Endothelial cell of umbilical vein (primary cell): ENCODE data around the gene LRP5.

Source experiments
- FOS ChIP-seq: IDR thresholded peaks from 2 replicates; pipeline ENCODE4 v1.6.1; 2011; ENCODE audit warnings: mild to moderate bottlenecking, low read length, moderate library complexity, borderline replicate concordance; ENCODE audit not compliant: insufficient read depth
- GATA2 ChIP-seq: IDR thresholded peaks from 2 replicates; pipeline ENCODE4 v1.7.0; 2011; ENCODE audit warnings: low read depth, mild to moderate bottlenecking, moderate library complexity, mixed read lengths, low read length; ENCODE audit not compliant: insufficient read length, insufficient read depth
- MYC ChIP-seq: IDR thresholded peaks from one replicate; pipeline ENCODE4 v1.6.1; 2011; ENCODE audit warnings: mild to moderate bottlenecking, low read depth, low read length
- POLR2AphosphoS5 ChIP-seq: IDR thresholded peaks from 2 replicates; pipeline ENCODE4 v1.6.1; 2012; ENCODE audit warnings: low read depth, mild to moderate bottlenecking, control low read depth, low read length, moderate library complexity; ENCODE audit not compliant: insufficient read depth
- TF ChIP-seq, protein P1 (sequence below), 2 donors: IDR thresholded peaks; 1 replicate in 1 of 2; 2 replicates in 1 of 2; pipeline ENCODE4 v1.5.1; 2011; ENCODE audit warnings: low read length in 2 of 2, mild to moderate bottlenecking in 2 of 2, moderate library complexity in 2 of 2, control low read depth in 1 of 2, inconsistent platforms in 1 of 2, low read depth in 1 of 2; ENCODE audit not compliant: insufficient read depth in 1 of 2; ENCODE audit errors: extremely low read depth in 1 of 2

DNA sequence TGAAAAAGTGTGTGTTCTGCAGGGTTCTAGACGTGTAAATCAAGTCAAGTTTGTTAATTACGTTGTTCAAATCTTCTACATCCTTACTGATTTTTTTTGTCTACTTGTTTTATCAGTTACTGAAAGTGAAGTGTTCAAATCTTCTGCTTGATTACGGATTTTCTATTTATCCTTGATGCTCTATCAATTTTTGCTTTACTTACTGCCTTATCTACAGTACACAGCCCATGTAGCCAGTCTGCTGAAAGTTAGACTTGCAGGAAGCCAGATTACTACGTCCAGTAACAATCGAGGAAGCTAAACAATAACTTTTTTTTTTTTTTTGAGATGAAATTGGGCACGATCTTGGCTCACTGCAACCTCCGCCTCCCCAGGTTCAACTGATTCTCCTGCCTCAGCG, 25.0 kb upstream of the LRP5 start:
- TF ChIP-seq, protein P1, sequence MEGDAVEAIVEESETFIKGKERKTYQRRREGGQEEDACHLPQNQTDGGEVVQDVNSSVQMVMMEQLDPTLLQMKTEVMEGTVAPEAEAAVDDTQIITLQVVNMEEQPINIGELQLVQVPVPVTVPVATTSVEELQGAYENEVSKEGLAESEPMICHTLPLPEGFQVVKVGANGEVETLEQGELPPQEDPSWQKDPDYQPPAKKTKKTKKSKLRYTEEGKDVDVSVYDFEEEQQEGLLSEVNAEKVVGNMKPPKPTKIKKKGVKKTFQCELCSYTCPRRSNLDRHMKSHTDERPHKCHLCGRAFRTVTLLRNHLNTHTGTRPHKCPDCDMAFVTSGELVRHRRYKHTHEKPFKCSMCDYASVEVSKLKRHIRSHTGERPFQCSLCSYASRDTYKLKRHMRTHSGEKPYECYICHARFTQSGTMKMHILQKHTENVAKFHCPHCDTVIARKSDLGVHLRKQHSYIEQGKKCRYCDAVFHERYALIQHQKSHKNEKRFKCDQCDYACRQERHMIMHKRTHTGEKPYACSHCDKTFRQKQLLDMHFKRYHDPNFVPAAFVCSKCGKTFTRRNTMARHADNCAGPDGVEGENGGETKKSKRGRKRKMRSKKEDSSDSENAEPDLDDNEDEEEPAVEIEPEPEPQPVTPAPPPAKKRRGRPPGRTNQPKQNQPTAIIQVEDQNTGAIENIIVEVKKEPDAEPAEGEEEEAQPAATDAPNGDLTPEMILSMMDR (IDR thresholded peaks at IDR 0.05; ENCODE audit: extremely low read depth in 1 of 2, insufficient read depth in 1 of 2, low read depth in 1 of 2, low read length in 2 of 2): no peak
- no peak for TF ChIP-seq FOS
- TF ChIP-seq POLR2AphosphoS5: no peak
- no peak for TF ChIP-seq MYC
- no peak for TF ChIP-seq GATA2
